K562 (cell line): ENCODE results near the gene SCNN1A. TPM values are rescaled to one million over a fixed set of nuclear protein-coding genes. Genes with fewer than 3 reads are reported as not detected.

Experiments
- ATF1 ChIP-seq, 2 experiments: fragments of 450-650 bp in 1 of 2; IDR thresholded peaks; 2 replicates each; pipeline ENCODE4 v1.6.1; 2016; ENCODE audit warnings: missing compliant biosample characterization in 1 of 2, missing genetic modification characterization in 1 of 2
- CEBPB ChIP-seq: fragments of 450-650 bp; IDR thresholded peaks from 2 replicates; pipeline ENCODE4 v1.6.1; 2016; ENCODE audit warnings: missing genetic modification characterization, missing compliant biosample characterization
- CREB3L1 ChIP-seq: fragments of 450-650 bp; IDR thresholded peaks from 2 replicates; pipeline ENCODE4 v1.6.1; 2014; ENCODE audit warnings: low read depth, mild to moderate bottlenecking, moderate library complexity, borderline replicate concordance
- CTCF ChIP-seq, 3 experiments: IDR thresholded peaks in 2 of 3; conservative IDR thresholded peaks in 1 of 3; 2 replicates each; pipeline ENCODE4 v1.5.1; 2011 to 2012; ENCODE audit warnings: low read length in 3 of 3, mild to moderate bottlenecking in 3 of 3, control low read depth in 2 of 3, improper control_type of control experiment in 1 of 3, inconsistent platforms in 1 of 3, low read depth in 1 of 3, mixed read lengths in 1 of 3, moderate library complexity in 1 of 3; ENCODE audit not compliant: insufficient read depth in 2 of 3
- FOSL1 ChIP-seq: fragments of 200-800 bp; sonication (Bioruptor generic); conservative IDR thresholded peaks from 2 replicates; pipeline ENCODE4 v1.6.1; 2016; ENCODE audit warnings: missing genetic modification characterization, missing compliant biosample characterization
- GTF3C2 ChIP-seq: IDR thresholded peaks from 3 replicates; pipeline ENCODE4 v1.6.1; 2011; ENCODE audit warnings: borderline replicate concordance, mild to moderate bottlenecking, moderate library complexity; ENCODE audit not compliant: insufficient read length; ENCODE audit errors: extremely low read depth
- KDM4B ChIP-seq, 2 experiments: fragments of 450-650 bp in 1 of 2; sonication (generic) in 1 of 2; IDR thresholded peaks; 2 replicates each; pipeline ENCODE4 v1.6.1; 2016 to 2017; ENCODE audit warnings: borderline replicate concordance in 2 of 2, antibody characterized with exemption in 1 of 2, low read depth in 1 of 2, mild to moderate bottlenecking in 1 of 2
- MAX ChIP-seq: sonication (generic); formaldehyde crosslinking; IDR thresholded peaks from 2 replicates; pipeline ENCODE4 v1.9.0; 2022; ENCODE audit warnings: mild to moderate bottlenecking, missing genetic modification reagents
- RBM14 ChIP-seq: fragments of 200-400 bp; formaldehyde crosslinking; IDR thresholded peaks from 2 replicates; pipeline ENCODE4 v1.6.1; 2018; ENCODE audit warnings: low read depth, mild to moderate bottlenecking, low read length, moderate library complexity, borderline replicate concordance; ENCODE audit not compliant: insufficient read depth
- ZBTB7A ChIP-seq: IDR thresholded peaks from 2 replicates; pipeline ENCODE4 v1.6.1; 2011; ENCODE audit warnings: low read depth, mild to moderate bottlenecking, low read length, moderate library complexity, borderline replicate concordance; ENCODE audit not compliant: control insufficient read depth
- ZNF431 ChIP-seq: sonication (generic); formaldehyde crosslinking; IDR thresholded peaks from 2 replicates; pipeline ENCODE4 v1.8.0; 2022; ENCODE audit warnings: mild to moderate bottlenecking, missing genetic modification reagents
- ZNF507 ChIP-seq: conservative IDR thresholded peaks from 2 replicates; pipeline ENCODE4 v1.6.1; 2017; ENCODE audit warnings: missing genetic modification characterization, missing compliant biosample characterization
- polyA plus RNA-seq, 8 experiments: library from polyadenylated mRNA; depleted of rRNA in 4 of 8; stranded (reverse) in 5 of 8; unstranded in 3 of 8; fragments of >200 nt; fragmentation: Nextera tagmentation in 2 of 8; fragmentation: Illumina TruSeq in 1 of 8; extraction: Ambion mirVana in 2 of 8; extraction: Trizol in 1 of 8; gene quantifications; 2 replicates each; pipeline versions ENCODE4 v1.2.1 to v1.2.3, GENCODE V29; 2011 to 2014; ENCODE audit warnings: inconsistent platforms in 1 of 8, missing spikeins in 1 of 8
- total RNA-seq, 7 experiments: library from RNA; depleted of rRNA in 6 of 7; stranded (reverse); fragments of >200 nt in 6 of 7; fragmentation: Illumina TruSeq in 2 of 7; extraction: Trizol in 2 of 7; gene quantifications; 2 replicates each; pipeline versions ENCODE4 v1.2.1 to v1.2.3, GENCODE V29; 2011 to 2021; ENCODE audit warnings: low replicate concordance in 1 of 7
- TF ChIP-seq, protein P1 (sequence below): fragments of 450-650 bp; IDR thresholded peaks from 2 replicates; pipeline ENCODE4 v1.7.0; 2016; ENCODE audit warnings: borderline replicate concordance
- TF ChIP-seq, protein P2 (sequence below), 2 experiments: fragments of 250-450 bp in 1 of 2; fragments of 450-650 bp in 1 of 2; sonication (Bioruptor Pico) in 1 of 2; IDR thresholded peaks; 2 replicates each; pipeline versions ENCODE4 v1.6.1 to v1.8.0; 2016 to 2021; ENCODE audit warnings: mild to moderate bottlenecking in 2 of 2, moderate library complexity in 2 of 2, missing compliant biosample characterization in 1 of 2, missing genetic modification characterization in 1 of 2

SCNN1A gene
- total and polyA plus RNA-seq, 9 of the 15 experiments (the other 6 are each of a cell fraction or from before 2014, with no cell fraction given) = 0.15 to 0.49 (median 0.32) TPM; not detected in 5

DNA sequence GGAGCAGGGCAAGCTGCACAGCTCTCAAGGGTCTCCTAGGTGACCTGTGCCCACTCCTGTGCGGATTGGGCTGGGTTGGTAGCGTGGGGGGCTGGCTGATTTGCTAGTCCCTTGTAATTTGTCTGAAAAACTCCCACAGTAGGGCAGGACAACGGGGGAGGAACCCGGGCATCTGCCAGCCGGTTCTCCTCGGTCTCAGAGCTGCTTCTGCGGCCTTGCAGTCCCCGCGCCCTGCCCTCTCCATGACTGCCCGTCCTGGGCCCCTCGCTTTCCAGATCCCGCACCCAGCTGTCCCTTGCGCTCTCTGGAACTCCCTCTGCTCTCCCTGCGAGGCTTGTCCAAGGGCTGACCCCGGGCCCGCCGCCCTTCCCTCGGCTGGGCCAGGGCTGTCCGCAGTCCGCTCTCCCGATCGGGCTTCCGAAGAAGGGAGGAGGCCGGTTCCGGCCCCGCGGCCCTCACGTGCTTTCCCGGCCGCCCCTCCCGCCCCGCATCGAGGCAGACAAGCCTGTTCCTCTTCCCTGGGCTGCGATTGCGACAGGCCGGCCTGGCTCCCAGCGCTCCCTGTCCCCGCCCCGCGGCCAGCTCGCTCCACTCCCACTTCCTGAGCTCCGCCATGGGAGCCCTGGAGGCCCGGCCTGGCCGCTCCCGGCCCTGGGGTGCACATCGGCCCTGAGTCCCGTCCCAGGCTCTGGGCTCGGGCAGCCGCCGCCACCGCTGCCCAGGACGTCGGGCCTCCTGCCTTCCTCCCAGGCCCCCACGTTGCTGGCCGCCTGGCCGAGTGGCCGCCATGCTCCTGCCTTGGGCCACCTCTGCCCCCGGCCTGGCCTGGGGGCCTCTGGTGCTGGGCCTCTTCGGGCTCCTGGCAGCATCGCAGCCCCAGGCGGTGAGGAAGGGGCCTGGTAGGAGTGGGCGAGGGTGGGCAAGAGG is 8.5 kb upstream of the SCNN1A start, which contains the start of gene LTBR (continued):
- TF ChIP-seq ATF1 (CRISPR knock-in tag; IDR thresholded peaks at IDR 0.05) (no peak), ATF1 (tag; IDR thresholded peaks at IDR 0.05) (0 out of 2 replicates have a peak, but pooled peaks have one; percentile 18), RBM14 (no peak), ZNF431 (no peak), CEBPB (tag) (peak; percentile 98), CREB3L1 (peak; percentile 29; the same call in 1 of the 2 replicates), CTCF (IDR thresholded peaks at IDR 0.05 in 2 of 3, conservative IDR thresholded peaks at IDR 0.05 in 1 of 3; ENCODE audit: insufficient read depth in 2 of 3, low read depth in 1 of 3, low read length in 3 of 3) (peak in 1 of 3 experiments; percentile 14; a peak in 2 of 6 replicates), GTF3C2 (no peak), KDM4B (IDR thresholded peaks at IDR 0.05; ENCODE audit: borderline replicate concordance in 2 of 2, low read depth in 1 of 2) (peak in 1 of 2 experiments; percentile 39; a peak in 1 of 4 replicates), ZNF507 (tag) (no peak), ZBTB7A (peak; percentile 12; the same call in 1 of the 2 replicates), FOSL1 (tag) (0 out of 2 replicates have a peak, but pooled peaks have one; percentile 15), MAX (CRISPR knock-in tag) (peak; percentile 89)
- TF ChIP-seq, protein P1, sequence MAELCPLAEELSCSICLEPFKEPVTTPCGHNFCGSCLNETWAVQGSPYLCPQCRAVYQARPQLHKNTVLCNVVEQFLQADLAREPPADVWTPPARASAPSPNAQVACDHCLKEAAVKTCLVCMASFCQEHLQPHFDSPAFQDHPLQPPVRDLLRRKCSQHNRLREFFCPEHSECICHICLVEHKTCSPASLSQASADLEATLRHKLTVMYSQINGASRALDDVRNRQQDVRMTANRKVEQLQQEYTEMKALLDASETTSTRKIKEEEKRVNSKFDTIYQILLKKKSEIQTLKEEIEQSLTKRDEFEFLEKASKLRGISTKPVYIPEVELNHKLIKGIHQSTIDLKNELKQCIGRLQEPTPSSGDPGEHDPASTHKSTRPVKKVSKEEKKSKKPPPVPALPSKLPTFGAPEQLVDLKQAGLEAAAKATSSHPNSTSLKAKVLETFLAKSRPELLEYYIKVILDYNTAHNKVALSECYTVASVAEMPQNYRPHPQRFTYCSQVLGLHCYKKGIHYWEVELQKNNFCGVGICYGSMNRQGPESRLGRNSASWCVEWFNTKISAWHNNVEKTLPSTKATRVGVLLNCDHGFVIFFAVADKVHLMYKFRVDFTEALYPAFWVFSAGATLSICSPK = no peak
- TF ChIP-seq, protein P2, sequence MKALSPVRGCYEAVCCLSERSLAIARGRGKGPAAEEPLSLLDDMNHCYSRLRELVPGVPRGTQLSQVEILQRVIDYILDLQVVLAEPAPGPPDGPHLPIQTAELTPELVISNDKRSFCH (CRISPR knock-in tag; IDR thresholded peaks at IDR 0.05) = no peak
- TF ChIP-seq, protein P2 (tag; IDR thresholded peaks at IDR 0.05) = no peak
